GM20000 (cell line): Measurements from ENCODE around the gene MAP1S.
A peak's percentile ranks its signal among the peaks of the same experiment; 100 is the strongest.

Source experiments
- DNase-seq: peaks from one replicate; pipeline ENCODE4 v3.0.0; 2012; ENCODE audit warnings: low spot score
- TF ChIP-seq, protein P1 (sequence below): IDR thresholded peaks from 2 replicates; pipeline ENCODE4 v1.5.1; 2012; ENCODE audit warnings: mild to moderate bottlenecking, control low read depth; ENCODE audit errors: extremely low read depth, missing control alignments

Gene MAP1S

DNA sequence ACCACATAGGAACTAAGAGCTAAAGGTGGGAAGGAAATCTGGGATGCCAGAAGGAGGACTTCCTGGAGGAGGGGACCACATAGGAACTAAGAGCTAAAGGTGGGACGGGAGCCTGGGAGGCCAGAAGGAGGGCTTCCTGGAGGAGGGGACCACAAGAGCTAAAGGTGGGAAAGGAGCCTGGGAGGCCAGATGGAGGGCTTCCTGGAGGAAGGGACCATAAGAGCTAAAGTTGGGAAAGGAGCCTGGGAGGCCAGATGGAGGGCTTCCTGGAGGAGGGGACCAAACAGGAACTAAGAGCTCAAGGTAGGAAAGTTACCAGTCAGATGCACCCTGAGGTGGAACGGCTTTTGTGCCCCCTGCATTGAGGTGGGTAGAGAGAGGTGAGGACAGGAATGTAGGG is 22.2 kb downstream of the MAP1S start:
- TF ChIP-seq, protein P1, sequence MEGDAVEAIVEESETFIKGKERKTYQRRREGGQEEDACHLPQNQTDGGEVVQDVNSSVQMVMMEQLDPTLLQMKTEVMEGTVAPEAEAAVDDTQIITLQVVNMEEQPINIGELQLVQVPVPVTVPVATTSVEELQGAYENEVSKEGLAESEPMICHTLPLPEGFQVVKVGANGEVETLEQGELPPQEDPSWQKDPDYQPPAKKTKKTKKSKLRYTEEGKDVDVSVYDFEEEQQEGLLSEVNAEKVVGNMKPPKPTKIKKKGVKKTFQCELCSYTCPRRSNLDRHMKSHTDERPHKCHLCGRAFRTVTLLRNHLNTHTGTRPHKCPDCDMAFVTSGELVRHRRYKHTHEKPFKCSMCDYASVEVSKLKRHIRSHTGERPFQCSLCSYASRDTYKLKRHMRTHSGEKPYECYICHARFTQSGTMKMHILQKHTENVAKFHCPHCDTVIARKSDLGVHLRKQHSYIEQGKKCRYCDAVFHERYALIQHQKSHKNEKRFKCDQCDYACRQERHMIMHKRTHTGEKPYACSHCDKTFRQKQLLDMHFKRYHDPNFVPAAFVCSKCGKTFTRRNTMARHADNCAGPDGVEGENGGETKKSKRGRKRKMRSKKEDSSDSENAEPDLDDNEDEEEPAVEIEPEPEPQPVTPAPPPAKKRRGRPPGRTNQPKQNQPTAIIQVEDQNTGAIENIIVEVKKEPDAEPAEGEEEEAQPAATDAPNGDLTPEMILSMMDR, result no peak
- no peak for DNase-seq

DNA sequence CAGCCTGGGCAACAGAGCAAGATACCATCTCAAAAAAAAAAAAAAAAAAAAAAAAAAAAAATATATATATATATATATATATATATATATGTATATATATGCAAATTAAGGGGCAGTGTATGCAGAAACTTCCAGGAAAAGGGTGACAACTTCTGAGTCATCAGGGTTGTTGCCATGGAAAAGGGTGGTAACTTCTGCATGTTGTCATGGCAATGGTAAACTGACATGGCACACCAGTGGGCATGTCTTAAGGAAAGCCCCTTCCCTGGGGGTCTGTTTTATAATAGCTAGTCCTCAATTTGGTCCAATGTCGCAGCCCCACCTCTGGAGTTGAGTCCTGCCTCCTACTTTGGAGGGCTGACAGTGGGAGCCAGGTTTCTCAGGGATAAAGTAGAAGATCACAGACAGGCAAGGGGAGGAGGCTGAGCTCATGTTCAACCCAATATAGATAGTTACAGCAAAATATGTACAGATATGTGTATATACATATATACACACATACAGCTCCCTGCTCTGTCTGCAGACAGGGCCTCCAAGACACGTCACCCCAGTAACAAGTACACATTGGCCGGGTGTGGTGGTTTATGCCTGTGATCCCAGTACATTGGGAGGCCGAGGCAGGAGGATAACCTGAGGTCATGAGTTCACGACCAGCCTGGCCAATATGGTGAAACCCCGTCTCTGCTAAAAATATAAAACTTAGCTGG is 24.7 kb downstream of the MAP1S start:
- TF ChIP-seq, protein P1, result no peak
- no peak for DNase-seq

DNA sequence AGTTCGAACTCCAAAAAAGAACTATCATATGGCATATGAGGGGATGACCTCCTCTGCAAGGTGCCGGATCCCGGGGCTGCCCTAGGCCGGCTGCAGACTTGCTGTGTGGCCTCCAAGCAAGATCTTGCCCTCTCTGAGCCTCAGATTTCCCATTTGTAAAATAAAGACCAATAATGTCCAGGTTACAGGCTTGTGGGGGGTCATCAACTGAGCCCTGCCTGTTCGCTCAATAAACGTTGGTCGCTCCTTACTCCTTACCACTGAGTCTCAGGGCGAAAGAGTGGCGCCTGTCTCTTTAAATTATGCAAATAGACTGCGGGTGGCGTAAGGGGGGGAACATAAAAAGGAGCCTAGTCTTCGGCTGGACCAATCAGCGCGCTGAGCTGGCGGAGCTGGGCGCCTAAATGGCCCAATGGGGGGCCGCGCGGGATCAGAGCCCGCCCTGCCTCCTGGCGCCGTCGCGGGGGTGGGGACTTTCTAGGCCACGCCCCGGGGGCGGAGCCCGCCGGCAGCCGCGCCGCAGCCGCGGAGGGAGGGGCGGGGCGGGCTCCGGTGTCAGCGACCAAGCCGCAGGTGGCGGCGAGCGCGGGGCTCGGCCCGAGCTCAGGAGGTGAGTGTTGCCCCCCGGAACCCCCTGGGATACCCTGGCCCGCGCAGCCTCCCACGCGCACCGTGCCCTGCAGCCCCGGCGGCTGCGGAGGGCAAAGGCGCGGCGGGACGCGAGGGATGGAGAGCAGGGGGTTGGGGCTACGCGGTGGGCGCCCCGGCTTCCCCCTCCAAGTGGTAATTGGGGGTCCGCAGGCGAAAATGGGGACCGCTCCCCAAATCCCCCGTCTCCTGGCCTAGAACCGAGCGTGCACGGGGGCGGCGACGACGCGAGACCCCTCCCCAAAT is 28.2 kb downstream of the MAP1S start:
- peak; percentile 98 for DNase-seq
- TF ChIP-seq, protein P1, result no peak

DNA sequence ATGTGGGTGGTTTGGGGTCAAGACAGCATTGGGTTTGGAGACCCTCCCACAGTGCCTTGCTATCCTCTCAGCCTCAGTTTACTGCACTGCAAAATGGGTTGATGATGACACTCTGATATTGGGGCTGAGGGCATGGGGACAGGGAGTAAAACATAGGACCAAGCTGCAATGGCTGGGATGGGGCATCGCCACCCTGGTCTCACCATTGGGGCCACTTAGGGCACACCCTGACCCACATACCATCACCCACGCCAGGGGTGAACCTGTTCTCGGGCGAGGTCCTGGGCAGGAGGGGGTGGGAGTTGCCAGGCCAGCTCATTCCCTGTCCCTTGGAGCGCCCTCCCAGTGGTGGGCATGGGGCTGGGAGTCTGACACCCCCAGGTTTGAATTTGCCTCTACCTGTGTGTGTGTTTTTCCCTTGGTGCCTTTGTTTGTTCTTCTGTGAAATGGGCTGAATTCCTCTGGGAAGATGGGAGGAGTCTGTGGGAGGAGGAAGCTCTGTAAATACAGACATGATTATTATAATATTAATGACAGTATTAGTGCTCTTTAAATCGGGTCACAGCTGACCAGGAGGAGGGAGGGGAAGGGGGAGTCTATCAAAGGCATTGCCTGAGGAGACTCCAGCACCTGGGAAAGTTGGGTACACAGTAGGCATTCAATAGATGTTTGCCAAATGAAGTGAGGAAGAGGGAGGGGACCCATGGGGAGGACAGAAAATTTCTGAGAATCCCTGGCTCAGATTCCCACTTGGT is 29.8 kb downstream of the MAP1S start:
- DNase-seq, result no peak

DNA sequence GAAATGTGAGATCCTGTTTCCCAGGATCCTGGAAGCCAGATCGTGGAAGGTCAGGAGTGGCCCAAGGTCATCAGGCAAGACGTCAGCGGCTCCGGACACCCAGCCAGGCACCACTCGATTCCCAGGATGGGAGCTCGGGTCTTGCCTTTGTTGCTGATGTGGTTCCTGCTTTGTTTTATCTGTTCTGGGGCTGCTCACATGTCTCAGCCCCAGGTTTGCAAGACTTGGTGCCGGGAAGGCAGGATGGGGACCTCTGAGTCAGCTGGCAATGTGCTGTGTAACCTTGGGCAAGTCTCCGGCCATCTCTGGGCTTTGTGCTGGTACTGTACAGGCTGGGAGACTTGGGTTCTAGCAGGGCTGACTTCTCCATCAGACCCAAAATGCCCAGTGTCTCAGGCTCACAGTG is 30.6 kb downstream of the MAP1S start:
- TF ChIP-seq, protein P1, result no peak
- DNase-seq, result no peak

More for the DNA sequence above, 29.8 kb downstream of the MAP1S start:
- TF ChIP-seq, protein P1, result no peak

DNA sequence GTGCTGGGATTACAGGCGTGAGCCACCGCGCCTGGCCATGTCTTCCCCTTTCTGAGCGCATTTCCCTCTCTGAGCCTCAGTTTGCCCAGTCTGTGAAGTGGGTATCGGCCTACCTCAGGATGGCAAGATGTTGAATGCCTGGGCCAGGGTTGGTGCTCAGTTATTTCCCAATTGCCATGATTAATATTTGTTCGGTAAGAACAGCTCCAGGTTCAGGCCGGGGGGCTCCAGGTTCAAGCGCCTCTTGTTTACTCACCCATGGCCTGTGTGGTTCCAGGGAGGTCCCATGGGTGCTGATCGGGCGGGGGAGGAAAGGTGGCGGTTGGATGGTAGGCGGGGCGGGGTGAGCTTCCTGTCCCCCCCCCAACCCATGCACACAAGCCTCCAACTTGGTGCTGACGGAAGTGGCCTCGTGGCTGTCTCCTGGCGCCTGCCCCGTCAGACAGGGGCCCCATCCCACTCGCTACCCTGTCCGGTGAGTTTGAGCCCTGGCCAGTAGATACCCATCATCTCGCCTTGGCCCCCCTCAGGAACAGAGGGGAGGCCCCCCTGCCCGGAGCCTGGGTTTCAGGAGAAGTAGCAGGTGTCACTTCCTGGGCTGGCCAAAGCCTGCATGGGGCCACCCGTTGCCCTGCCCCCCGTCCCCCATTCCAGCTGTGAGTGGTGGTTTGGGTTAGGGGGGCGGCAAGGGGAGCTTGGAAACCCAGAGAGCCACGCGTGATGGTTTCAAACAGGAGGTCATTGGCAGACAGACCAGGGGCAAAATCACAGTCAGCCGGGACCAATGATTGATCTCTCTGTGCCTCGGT is 32.0 kb downstream of the MAP1S start, which contains the start of gene FCHO1:
Gene FCHO1, plus strand, starts transcription at position 375 of the 809 bp plus-strand sequence. CDS start 3,688 bp downstream, outside the sequence.
- TF ChIP-seq, protein P1, result no peak
- peak; percentile 79 for DNase-seq
